ENCODE measurements around the gene RASSF5. TPM values are rescaled to one million over a fixed set of nuclear protein-coding genes. Genes with fewer than 3 reads are reported as not detected.

RASSF5 gene
- total RNA-seq, 2 experiments from 2014 or later: 153 to 156 TPM

DNA sequence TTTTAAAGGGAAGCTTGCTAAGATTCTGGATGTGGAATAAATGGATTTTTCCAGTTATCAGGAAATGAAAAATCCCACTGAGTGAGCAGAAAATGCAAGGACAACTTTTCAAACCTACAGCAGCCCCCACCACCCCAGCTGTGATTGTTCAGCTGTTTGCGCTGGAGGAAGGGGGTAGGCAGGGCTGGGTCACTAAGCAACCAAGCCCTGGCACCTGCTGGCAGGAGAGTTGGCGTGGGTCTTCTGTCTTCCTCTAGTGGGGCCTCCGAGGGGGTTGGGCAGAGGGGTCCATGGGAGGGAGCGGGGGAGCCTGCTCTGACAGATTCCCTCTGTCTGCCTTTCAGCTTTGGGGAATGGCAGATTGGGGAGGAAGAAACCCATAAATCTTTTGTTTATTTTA lies 59.7 kb downstream of the RASSF5 start:
- Histone ChIP-seq H3K27me3 (ENCODE audit: control insufficient read depth in 1 of 2, insufficient read depth in 2 of 2, low read length in 2 of 2) (no peaks in the 10 kb centered on the region), H3K9me3 (ENCODE audit: control insufficient read depth in 1 of 2, insufficient read depth in 1 of 2, low read length in 2 of 2) (no peaks in the 10 kb centered on the region), H3K36me3 (ENCODE audit: insufficient read depth, low read length) (peaks cover 91% of the 10 kb centered on the region), H3K27ac (ENCODE audit: low read depth in 1 of 2, low read length in 2 of 2) (peak overlapping the region; percentile 56 to 82), H3K4me1 (ENCODE audit: insufficient read depth, low read length) (peaks cover 97% of the 10 kb centered on the region), H3K4me3 (ENCODE audit: low read length) (peak overlapping the region; percentile 17)
- ChIA-PET CTCF (interaction anchor here (1.2 to 5.6 kb wide), 4 partner anchors 14 to 45 kb away, joined by 3 to 18 read pairs (median 6); partner anchors contain the start of gene EIF2D), POLR2A (interaction anchor here (1.0 to 9.3 kb wide), 5 partner anchors 9 to 22 kb away, joined by 4 to 169 read pairs (median 6); no protein-coding TSS in a partner anchor)
- TF ChIP-seq, protein P1, sequence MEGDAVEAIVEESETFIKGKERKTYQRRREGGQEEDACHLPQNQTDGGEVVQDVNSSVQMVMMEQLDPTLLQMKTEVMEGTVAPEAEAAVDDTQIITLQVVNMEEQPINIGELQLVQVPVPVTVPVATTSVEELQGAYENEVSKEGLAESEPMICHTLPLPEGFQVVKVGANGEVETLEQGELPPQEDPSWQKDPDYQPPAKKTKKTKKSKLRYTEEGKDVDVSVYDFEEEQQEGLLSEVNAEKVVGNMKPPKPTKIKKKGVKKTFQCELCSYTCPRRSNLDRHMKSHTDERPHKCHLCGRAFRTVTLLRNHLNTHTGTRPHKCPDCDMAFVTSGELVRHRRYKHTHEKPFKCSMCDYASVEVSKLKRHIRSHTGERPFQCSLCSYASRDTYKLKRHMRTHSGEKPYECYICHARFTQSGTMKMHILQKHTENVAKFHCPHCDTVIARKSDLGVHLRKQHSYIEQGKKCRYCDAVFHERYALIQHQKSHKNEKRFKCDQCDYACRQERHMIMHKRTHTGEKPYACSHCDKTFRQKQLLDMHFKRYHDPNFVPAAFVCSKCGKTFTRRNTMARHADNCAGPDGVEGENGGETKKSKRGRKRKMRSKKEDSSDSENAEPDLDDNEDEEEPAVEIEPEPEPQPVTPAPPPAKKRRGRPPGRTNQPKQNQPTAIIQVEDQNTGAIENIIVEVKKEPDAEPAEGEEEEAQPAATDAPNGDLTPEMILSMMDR (IDR thresholded peaks at IDR 0.05): no peak
- peaks cover 98% of the 10 kb centered on the region for H3K36me3 Mint-ChIP-seq (ENCODE audit: low read depth)
- peak overlapping the region; percentile 86 for H3K27ac Mint-ChIP-seq
- DNase-seq (no peak), ATAC-seq (ENCODE audit: poor library complexity) (no peak)
- intact Hi-C loops (cut with DNase I, micrococcal nuclease): no loop called here
- H3K9me3 Mint-ChIP-seq: no peaks in the 10 kb centered on the region
- H3K4me3 Mint-ChIP-seq: peak overlapping the region; percentile 78
- no peaks in the 10 kb centered on the region for H3K27me3 Mint-ChIP-seq
- peaks cover 100% of the 10 kb centered on the region for H3K4me1 Mint-ChIP-seq (ENCODE audit: low read depth)

DNA sequence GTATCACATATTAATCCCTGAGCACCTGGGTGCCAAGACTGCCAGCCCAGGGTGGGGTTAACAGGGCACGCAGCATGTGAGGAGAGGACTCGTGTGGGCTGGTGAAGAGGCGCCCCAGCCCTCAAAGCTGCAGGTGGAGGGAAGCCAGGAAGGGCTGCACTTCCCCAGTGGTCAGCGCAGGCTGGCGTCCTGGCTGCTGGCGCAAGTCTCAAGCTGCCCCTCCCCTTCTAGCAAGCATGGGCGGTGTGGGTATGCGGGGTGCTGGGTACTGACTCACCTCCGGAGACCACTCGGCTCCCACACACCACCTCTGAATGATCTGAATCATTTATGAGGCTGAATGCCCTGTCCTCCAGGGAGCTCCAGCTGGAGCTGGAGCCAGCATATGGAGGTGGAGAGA lies 60.9 kb downstream of the RASSF5 start:
- Histone ChIP-seq H3K4me3 (ENCODE audit: low read length) (peak overlapping the region; percentile 24), H3K27me3 (ENCODE audit: control insufficient read depth in 1 of 2, insufficient read depth in 2 of 2, low read length in 2 of 2) (no peaks in the 10 kb centered on the region), H3K4me1 (ENCODE audit: insufficient read depth, low read length) (peaks cover 97% of the 10 kb centered on the region), H3K27ac (ENCODE audit: low read depth in 1 of 2, low read length in 2 of 2) (peak overlapping the region; percentile 56 to 82), H3K36me3 (ENCODE audit: insufficient read depth, low read length) (peaks cover 96% of the 10 kb centered on the region), H3K9me3 (ENCODE audit: control insufficient read depth in 1 of 2, insufficient read depth in 1 of 2, low read length in 2 of 2) (no peaks in the 10 kb centered on the region)
- Mint-ChIP-seq H3K9me3 (no peaks in the 10 kb centered on the region), H3K27ac (peak overlapping the region; percentile 86), H3K27me3 (no peaks in the 10 kb centered on the region), H3K36me3 (ENCODE audit: low read depth) (peaks cover 98% of the 10 kb centered on the region), H3K4me3 (peak overlapping the region; percentile 78), H3K4me1 (ENCODE audit: low read depth) (peaks cover 100% of the 10 kb centered on the region)
- TF ChIP-seq, protein P1 (IDR thresholded peaks at IDR 0.05): no peak
- ChIA-PET CTCF (interaction anchor here (1.1 to 5.6 kb wide), 4 partner anchors 10 to 23 kb away, joined by 5 to 18 read pairs (median 8); no protein-coding TSS in a partner anchor), POLR2A (interaction anchor here (0.8 to 9.3 kb wide), 8 partner anchors 9 to 719 kb away, joined by 3 to 169 read pairs (median 8); partner anchors contain the start of gene PM20D1)
- intact Hi-C loops (cut with DNase I, micrococcal nuclease): no loop called here
- ATAC-seq (ENCODE audit: poor library complexity) (peak; percentile 28), DNase-seq (peak in 2 of 14 experiments; percentile 27 to 33)

DNA sequence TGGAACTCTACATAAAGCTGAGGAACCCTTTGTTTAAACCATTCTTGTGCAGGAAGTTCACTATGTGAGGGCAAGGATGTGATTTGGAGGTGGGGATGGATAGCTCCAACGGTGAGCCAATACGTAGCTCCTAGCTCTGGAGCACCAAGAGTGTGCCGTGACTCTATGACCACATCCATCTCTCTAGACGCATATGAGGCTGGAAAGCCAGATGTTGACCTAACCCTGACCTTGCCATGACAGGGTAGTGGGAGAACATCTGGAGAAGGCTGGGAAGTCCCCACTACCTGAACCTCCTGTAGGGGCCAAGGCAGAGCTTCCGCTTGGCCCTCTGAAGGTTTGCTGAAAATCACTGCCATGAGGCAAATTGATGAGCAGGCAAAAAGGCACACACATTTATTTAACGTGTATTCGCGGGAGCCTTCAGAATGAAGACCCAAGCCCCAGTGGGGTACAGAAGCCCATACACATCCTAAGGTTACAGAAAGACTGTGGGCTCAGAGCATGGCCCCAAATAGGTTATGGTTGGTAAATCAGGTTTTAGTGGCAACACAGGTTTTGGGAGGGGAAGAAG lies 61.5 kb downstream of the RASSF5 start:
- intact Hi-C loops (cut with DNase I, micrococcal nuclease): no loop called here
- H3K4me1 ChIP-seq (ENCODE audit: insufficient read depth, low read length): peaks cover 97% of the 10 kb centered on the region
- POLR2A ChIA-PET: interaction anchor here (0.7 to 9.3 kb wide), 8 partner anchors 9 to 719 kb away, joined by 3 to 169 read pairs (median 8); partner anchors contain the start of gene PM20D1
- no peaks in the 10 kb centered on the region for H3K9me3 ChIP-seq (ENCODE audit: control insufficient read depth in 1 of 2, insufficient read depth in 1 of 2, low read length in 2 of 2)
- no peaks in the 10 kb centered on the region for H3K27me3 Mint-ChIP-seq
- DNase-seq (peak in 3 of 14 experiments; percentile 38 to 68 (median 48)), ATAC-seq (ENCODE audit: poor library complexity) (peak; percentile 55)
- peaks cover 97% of the 10 kb centered on the region for H3K36me3 ChIP-seq (ENCODE audit: insufficient read depth, low read length)
- H3K27ac Mint-ChIP-seq: peak overlapping the region; percentile 86
- H3K4me3 ChIP-seq (ENCODE audit: low read length): peak overlapping the region; percentile 24
- H3K27ac ChIP-seq (ENCODE audit: low read depth in 1 of 2, low read length in 2 of 2): peak overlapping the region; percentile 56 to 82
- no peaks in the 10 kb centered on the region for H3K9me3 Mint-ChIP-seq
- peaks cover 97% of the 10 kb centered on the region for H3K36me3 Mint-ChIP-seq (ENCODE audit: low read depth)
- no peaks in the 10 kb centered on the region for H3K27me3 ChIP-seq (ENCODE audit: control insufficient read depth in 1 of 2, insufficient read depth in 2 of 2, low read length in 2 of 2)
- H3K4me1 Mint-ChIP-seq (ENCODE audit: low read depth): peaks cover 100% of the 10 kb centered on the region
- peak overlapping the region; percentile 78 for H3K4me3 Mint-ChIP-seq
- TF ChIP-seq, protein P1 (IDR thresholded peaks at IDR 0.05): no peak
- CTCF ChIA-PET: interaction anchor here (0.6 to 5.6 kb wide), 4 partner anchors 9 to 24 kb away, joined by 3 to 18 read pairs (median 8); no protein-coding TSS in a partner anchor

Measured in CD4-positive, alpha-beta T cell (primary cell).